NK-92 (cell line): ENCODE measurements around the gene DECR2.
A peak's percentile ranks its signal among the peaks of the same experiment; 100 is the strongest.
"Not testable (repeated sequence)": the region's sequence is repeated elsewhere in the genome, so short reads cannot be mapped to it uniquely, and the experiment has no call there.

Experiments used
- DNase-seq: peaks from one replicate; lab custom pipeline; 2025; ENCODE audit not compliant: unreplicated experiment; lab: John Stamatoyannopoulos, UW

DECR2 gene

DNA sequence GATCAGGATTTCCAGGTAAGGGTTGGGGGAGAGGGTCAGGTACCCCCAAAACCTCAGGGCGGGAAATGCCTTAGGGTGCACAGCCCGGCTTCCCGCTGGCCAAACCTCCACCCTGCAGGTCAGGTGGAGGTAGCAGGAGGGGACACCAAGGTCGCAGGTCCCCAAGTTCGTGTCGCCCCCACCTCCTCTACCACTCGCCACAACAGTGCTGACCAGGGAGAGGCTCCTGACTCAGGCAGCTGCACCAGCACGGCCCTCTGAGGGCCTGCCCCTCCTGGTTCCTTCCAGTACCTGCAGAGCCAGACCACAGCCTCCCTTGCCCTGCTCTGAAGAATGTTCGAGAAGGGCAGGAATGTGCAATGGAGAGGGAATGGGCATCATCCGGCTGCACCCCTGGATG lies 35.2 kb upstream of the DECR2 start:
- no peak for DNase-seq

- no peak for DNase-seq
Measured at GRCh38 chr16:367333-367903, 34.3 kb upstream of the DECR2 start.

- DNase-seq = no peak
Measured at GRCh38 chr16:368388-369158, 33.1 kb upstream of the DECR2 start.

DNA sequence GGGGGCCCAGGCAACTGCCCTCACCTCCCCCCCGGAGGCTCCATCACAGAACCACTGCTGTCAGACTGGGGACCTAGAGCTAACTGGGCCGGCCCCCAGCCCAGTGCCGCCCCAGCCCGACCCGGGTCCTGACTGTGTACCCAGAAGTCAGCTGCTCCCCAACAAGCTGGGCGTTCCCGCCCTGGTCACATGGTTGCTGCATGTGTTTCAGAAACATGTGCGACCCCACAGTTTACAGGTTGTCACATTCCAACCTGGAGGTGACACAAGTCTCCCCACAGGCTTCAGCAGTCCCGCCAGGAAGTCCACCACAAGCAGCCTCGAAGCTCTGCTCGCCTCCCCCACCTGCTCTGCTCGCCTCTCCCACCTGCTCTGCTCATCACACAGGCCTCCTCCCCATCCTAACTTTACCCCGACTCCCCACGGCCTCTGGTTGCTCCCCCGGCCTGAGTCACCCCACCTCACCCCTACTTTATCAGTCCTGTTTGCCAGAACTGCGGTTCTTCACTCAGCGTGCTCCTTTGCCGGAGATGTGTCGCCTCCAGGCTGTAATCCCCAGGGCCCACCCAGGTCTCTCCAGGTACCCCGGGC lies 32.3 kb upstream of the DECR2 start:
- no peak for DNase-seq

GRCh38 chr16:369866-370436 lies 31.7 kb upstream of the DECR2 start:
- DNase-seq = no peak

- DNase-seq = peak; percentile 50
Measured at GRCh38 chr16:370443-370842, 31.2 kb upstream of the DECR2 start, which contains the start of gene MRPL28. Gene MRPL28 (minus strand): TSS chr16:370538. CDS start chr16:370218, 320 bp downstream.

DNA sequence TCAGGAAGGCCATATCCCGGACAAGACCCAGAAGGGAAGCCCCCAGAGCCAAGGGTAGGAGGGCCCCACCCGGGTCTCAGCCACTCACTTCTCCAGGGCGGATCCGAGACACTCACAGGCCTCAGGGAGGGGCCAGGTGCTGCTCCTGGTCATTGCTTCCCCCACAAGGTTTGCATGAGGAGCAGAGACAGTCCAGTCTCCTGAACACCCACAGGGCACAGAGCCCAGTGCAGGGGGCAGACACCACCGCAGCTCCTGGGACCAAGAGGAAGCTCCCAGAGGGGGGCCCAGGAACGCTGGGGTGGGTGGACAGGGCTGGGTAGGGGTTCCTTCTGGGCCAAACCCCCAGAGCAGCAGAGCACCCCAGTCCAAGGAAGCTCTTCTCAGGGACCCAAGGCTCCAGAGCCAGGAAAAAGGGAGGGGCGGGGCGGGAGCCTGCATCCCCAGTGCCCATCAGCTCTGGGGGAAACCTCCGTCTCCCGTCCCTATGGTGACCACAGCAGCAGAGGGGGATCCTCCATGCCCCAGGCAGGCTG lies 30.6 kb upstream of the DECR2 start:
- no peak for DNase-seq

GRCh38 chr16:371515-372301 lies 30.0 kb upstream of the DECR2 start:
- no peak for DNase-seq

DNA sequence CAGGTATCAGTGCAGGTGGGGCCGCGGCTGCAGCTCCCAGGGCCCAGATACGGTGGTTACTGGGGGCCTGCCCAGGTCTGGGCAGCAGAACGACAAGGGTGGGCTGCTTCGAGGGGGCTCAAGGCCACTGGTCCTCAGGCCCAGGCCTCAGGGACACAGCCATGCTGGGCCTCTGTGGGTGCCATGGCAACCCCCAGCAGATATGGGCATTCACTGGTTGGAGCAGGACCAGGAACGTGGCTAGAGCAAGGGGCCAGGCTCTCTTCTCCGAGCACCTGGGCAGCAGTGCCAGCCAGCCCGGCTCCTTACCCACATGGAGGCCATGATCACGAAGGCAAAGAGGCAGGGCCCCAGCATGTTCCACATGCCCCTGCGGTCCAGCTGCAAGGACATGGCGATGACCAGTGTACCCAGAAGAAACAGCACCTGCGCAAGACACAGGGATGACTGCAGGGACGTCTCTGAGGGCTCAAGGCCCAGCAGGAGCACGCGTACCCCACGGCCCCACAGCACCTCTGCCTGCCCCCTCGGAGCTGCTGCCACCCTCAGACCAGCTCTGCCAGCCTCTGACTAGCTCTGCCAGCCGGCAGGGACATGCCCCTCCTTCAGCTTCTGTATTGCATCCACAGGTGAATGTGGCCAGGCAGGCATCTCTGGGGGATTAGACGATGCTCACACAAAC lies 29.2 kb upstream of the DECR2 start:
- DNase-seq = no peak

- no peak for DNase-seq
Measured at GRCh38 chr16:373020-373598, 28.6 kb upstream of the DECR2 start.

- no peak for DNase-seq
Measured at GRCh38 chr16:373848-374615, 27.7 kb upstream of the DECR2 start.

GRCh38 chr16:374616-374926 lies 27.1 kb upstream of the DECR2 start:
- no peak for DNase-seq

- no peak for DNase-seq
Measured at GRCh38 chr16:375212-375611, 26.5 kb upstream of the DECR2 start.

- DNase-seq = no peak
Measured at GRCh38 chr16:375927-376816, 25.5 kb upstream of the DECR2 start.

DNA sequence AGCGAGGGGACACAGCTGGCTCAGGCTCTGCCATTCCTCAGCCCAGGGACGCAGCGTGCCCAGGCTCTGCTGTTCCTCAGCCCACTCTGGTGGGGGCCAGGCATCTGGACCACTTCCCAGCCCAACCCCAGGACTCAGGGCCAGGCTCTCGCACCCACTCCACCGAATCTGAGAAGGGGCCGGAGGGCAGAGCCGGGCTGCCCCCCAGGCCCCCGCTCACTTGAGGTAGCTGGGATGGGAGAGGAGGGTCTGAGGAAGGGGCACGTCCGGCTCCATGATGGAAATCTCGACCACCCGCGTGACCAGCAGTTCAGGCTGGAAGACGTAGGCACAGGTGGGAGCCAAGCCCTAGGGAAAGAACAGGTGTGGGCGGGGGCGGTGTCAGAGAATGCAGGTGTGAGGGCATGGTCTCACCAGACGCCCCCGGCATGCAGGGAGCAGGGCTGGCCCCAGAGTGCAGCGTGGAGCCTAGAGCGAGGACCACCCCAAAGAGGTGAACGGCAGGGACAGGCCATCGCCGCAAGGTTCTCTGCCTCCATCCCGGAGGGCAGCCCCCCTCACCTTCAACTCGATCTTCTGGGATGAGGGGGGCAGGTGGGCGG lies 24.8 kb upstream of the DECR2 start:
- no peak for DNase-seq

- no peak for DNase-seq
Measured at GRCh38 chr16:377419-377951, 24.2 kb upstream of the DECR2 start.

DNA sequence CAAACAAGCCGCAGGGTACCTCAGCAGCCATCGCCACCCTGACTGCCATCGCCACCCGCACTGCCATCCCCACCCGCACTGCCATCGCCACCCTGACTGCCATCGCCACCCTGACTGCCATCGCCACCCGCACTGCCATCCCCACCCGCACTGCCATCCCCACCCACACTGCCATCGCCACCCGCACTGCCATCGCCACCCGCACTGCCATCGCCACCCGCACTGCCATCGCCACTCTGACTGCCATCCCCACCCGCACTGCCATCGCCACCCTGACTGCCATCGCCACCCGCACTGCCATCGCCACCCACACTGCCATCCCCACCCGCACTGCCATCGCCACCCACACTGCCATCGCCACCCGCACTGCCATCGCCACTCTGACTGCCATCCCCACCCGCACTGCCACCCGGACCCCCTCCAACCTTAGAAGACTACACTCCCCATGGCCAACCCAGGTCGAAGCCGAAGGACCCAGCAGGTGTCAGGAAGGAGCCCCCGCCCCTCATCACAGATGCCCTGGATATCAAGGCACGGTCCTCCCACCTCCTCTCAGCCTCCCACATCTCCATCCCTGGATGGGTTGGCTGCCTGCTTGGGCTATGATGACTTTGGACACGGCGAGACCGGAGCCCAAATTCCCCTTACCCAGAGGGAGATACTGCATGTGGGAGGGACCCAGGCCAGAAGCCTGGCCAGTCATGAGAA lies 23.4 kb upstream of the DECR2 start:
- not testable (repeated sequence) for DNase-seq
